A673 (cell line): Measurements from ENCODE around the gene CEND1. TPM values are rescaled to one million over a fixed set of nuclear protein-coding genes. Genes with fewer than 3 reads are reported as not detected.

Experiments
- BruUV-seq: library from RNA; stranded (reverse); fragments of 400-500 nt; replicated peaks from 2 replicates; lab custom pipeline; 2021; lab: Mats Ljungman, UMichigan
- CTCF ChIA-PET: fragments of 300-600 bp; sonication (Branson Sonifier 250); formaldehyde crosslinking; loops from one replicate; lab custom pipeline; 2022; ENCODE audit warnings: antibody characterized with exemption; lab: Charles Lee
- POLR2A ChIA-PET: fragments of 300-600 bp; sonication (Branson Sonifier 250); formaldehyde crosslinking; loops from one replicate; lab custom pipeline; 2022; ENCODE audit warnings: antibody characterized with exemption; ENCODE audit not compliant: low non-redundant PET; lab: Charles Lee
- DNase-seq: peaks from one replicate; pipeline ENCODE4 v3.0.0-alpha.2; 2015; ENCODE audit warnings: low spot score
- H3K27ac ChIP-seq: fragments of 200-600 bp; sonication (generic); 2 replicates; pipeline ENCODE4 v1.5.1; 2016; ENCODE audit warnings: mixed run types, low read depth, mild to moderate bottlenecking, mixed read lengths, antibody characterized with exemption, low read length; ENCODE audit not compliant: poor library complexity, severe bottlenecking
- H3K27me3 ChIP-seq: fragments of 200-600 bp; sonication (generic); replicated peaks from 2 replicates; pipeline ENCODE4 v1.6.1; 2017; ENCODE audit warnings: mixed run types, low read depth, mild to moderate bottlenecking, mixed read lengths, antibody characterized with exemption, low read length; ENCODE audit not compliant: insufficient read depth, poor library complexity
- H3K36me3 ChIP-seq: fragments of 200-600 bp; sonication (generic); 2 replicates; pipeline ENCODE4 v1.6.1; 2016; ENCODE audit warnings: mixed run types, mild to moderate bottlenecking, mixed read lengths, antibody characterized with exemption, low read length; ENCODE audit not compliant: insufficient read depth, poor library complexity, severe bottlenecking
- H3K4me1 ChIP-seq: fragments of 200-600 bp; sonication (generic); 2 replicates; pipeline ENCODE4 v1.6.1; 2017; ENCODE audit warnings: mixed run types, mild to moderate bottlenecking, mixed read lengths, antibody characterized with exemption, low read length; ENCODE audit not compliant: insufficient read depth, poor library complexity, severe bottlenecking
- H3K4me3 ChIP-seq: fragments of 200-600 bp; sonication (generic); 2 replicates; pipeline ENCODE4 v1.5.1; 2016; ENCODE audit warnings: low read depth, mixed run types, mild to moderate bottlenecking, mixed read lengths, low read length; ENCODE audit not compliant: poor library complexity, severe bottlenecking
- H3K9me3 ChIP-seq: fragments of 200-600 bp; sonication (generic); 2 replicates; pipeline ENCODE4 v1.6.1; 2016; ENCODE audit warnings: mixed run types, low read depth, mild to moderate bottlenecking, mixed read lengths, antibody characterized with exemption, low read length; ENCODE audit not compliant: poor library complexity, severe bottlenecking
- EZH2 ChIP-seq: fragments of 200-600 bp; sonication (generic); IDR thresholded peaks from 2 replicates; pipeline ENCODE4 v1.6.1; 2017; ENCODE audit warnings: borderline replicate concordance, low read depth, mild to moderate bottlenecking, mixed read lengths, antibody characterized with exemption, low read length; ENCODE audit not compliant: poor library complexity, severe bottlenecking
- intact Hi-C: fragments of 100-400 bp; cut with micrococcal nuclease; formaldehyde crosslinking; loops from one replicate; pipeline ENCODE4 v1.10.0; 2022; ENCODE audit not compliant: unreplicated experiment
- total RNA-seq: library from RNA; stranded (reverse); gene quantifications from 2 replicates; pipeline ENCODE4 v1.2.3, GENCODE V29; 2021
- TF ChIP-seq, protein P1 (sequence below): fragments of 300-800, 200-600 bp; sonication (generic); conservative IDR thresholded peaks from 2 replicates; pipeline ENCODE4 v1.5.1; 2017; ENCODE audit warnings: low read depth, mild to moderate bottlenecking, antibody characterized with exemption, low read length, moderate library complexity, mixed read lengths

Gene CEND1
- total RNA-seq, 1 experiment from 2014 or later: 0.52 TPM

DNA sequence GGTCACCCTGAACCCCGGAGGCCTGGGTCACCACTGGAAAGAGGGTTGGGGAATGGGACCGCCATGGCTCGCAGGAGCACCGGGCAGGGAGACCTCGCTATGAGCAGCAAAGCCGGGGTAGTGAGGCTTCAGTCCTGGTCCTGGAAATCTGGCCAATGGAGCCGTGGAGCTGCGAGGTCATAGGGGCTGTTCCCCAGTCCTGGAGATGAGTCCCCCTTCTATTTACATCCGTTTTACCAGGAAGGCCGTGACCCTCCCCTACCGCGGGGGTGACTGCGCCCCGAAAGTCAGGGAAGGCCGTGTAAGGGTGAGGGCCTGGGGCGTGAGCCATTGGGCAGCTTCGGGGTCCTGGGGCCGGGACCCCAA, 14.7 kb upstream of the CEND1 start:
- POLR2A ChIA-PET: no interaction called here

DNA sequence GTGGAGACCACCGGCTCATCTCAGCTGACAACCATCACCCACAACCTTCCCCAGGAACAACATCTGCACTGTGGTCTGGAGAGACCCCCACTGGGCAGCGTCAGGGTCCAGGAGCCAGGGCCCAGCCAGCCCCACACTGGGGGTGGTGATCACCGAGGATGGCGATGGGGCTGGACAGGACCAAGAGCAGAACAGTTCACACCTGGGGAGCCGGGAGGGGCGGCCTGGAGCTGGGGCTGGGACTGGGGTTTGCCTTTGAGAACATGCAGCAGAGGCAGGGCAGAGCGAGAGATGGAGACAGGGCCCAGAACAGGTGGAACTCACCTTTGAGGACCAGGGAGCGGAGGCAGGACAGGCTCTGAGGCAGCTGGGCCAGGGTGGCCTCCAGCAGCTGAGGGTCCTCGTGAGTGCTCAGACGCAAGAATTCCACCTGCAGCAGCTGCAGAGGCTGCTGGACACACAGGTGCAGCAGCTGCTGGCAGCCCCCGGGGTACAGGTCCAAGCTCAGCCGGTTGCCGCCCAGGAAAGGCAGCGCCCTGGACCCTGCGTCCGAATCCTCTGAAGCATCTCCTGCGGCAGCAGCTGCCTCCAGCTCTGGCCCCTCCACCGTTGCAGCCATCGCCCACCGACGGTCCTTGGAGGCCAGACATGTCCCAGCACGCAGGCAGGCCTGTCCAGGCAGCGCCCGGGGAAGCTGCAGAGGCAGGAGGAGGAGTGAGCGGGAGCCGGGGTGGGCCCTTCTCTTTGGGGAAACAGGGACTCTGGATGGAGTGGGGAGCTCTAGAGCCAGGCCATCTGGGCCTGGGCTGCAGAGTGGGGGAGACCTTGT, 14.1 kb upstream of the CEND1 start:
- Histone ChIP-seq H3K4me1 (no peaks in the 10 kb centered on the region), H3K36me3 (peaks cover 13% of the 10 kb centered on the region), H3K9me3 (no peaks in the 10 kb centered on the region), H3K27ac (peak overlapping the region; percentile 86), H3K27me3 (no peaks in the 10 kb centered on the region), H3K4me3 (peak overlapping the region; percentile 69)
- intact Hi-C loops: no loop called here
- no peak for DNase-seq
- POLR2A ChIA-PET: no interaction called here
- CTCF ChIA-PET: no interaction called here
- BruUV-seq: no TSS peak
- TF ChIP-seq, protein P1, sequence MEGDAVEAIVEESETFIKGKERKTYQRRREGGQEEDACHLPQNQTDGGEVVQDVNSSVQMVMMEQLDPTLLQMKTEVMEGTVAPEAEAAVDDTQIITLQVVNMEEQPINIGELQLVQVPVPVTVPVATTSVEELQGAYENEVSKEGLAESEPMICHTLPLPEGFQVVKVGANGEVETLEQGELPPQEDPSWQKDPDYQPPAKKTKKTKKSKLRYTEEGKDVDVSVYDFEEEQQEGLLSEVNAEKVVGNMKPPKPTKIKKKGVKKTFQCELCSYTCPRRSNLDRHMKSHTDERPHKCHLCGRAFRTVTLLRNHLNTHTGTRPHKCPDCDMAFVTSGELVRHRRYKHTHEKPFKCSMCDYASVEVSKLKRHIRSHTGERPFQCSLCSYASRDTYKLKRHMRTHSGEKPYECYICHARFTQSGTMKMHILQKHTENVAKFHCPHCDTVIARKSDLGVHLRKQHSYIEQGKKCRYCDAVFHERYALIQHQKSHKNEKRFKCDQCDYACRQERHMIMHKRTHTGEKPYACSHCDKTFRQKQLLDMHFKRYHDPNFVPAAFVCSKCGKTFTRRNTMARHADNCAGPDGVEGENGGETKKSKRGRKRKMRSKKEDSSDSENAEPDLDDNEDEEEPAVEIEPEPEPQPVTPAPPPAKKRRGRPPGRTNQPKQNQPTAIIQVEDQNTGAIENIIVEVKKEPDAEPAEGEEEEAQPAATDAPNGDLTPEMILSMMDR: no peak
- TF ChIP-seq EZH2: no peak

More for the DNA sequence above, 14.7 kb upstream of the CEND1 start:
- peak overlapping the region; percentile 69 for H3K4me3 ChIP-seq
- H3K4me1 ChIP-seq: no peaks in the 10 kb centered on the region
- DNase-seq: no peak
- no TSS peak for BruUV-seq
- H3K27ac ChIP-seq: peak overlapping the region; percentile 86
- intact Hi-C loops: no loop called here
- no peaks in the 10 kb centered on the region for H3K27me3 ChIP-seq
- TF ChIP-seq, protein P1: no peak
- no peak for TF ChIP-seq EZH2
- H3K9me3 ChIP-seq: no peaks in the 10 kb centered on the region
- peaks cover 7% of the 10 kb centered on the region for H3K36me3 ChIP-seq
- CTCF ChIA-PET: no interaction called here

DNA sequence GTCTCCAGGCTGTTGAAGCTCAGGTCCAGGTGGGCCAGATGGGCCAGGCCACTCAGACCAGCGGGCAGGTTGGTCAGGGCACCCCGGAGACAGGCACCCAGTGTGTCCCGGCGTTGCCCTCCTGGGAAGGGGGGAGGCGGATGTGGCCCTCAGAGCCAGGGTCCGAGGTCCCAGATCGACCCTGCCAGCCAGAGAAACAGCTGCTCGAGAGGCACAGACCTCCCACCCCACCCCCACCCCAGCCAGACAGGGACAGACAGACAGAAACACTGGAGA, 13.5 kb upstream of the CEND1 start:
- no peak for TF ChIP-seq EZH2
- no TSS peak for BruUV-seq
- Histone ChIP-seq H3K27me3 (no peaks in the 10 kb centered on the region), H3K4me1 (no peaks in the 10 kb centered on the region), H3K27ac (no peak overlapping the region), H3K36me3 (peaks cover 13% of the 10 kb centered on the region), H3K4me3 (no peak overlapping the region), H3K9me3 (no peaks in the 10 kb centered on the region)
- ChIA-PET CTCF (no interaction called here), POLR2A (no interaction called here)
- no peak for DNase-seq
- intact Hi-C loops: no loop called here
